Thoracic aorta (tissue), 2 donors: Measurements from ENCODE around the gene XYLT1. TPM values are rescaled to one million over a fixed set of nuclear protein-coding genes. Genes with fewer than 3 reads are reported as not detected.

ENCODE experiments used
- ATAC-seq: fragments of 150-250 bp; one replicate; pipeline ENCODE4 v1.8.0; 2017; ENCODE audit warnings: low read depth; ENCODE audit not compliant: insufficient number of reproducible peaks, low FRiP score
- DNase-seq: peaks from one replicate; pipeline ENCODE4 v3.0.0-alpha.2; 2020; ENCODE audit warnings: low spot score
- H3K27ac ChIP-seq, 2 donors: fragments of 200-600 bp; sonication (generic); 1 replicate in 1 of 2; 2 replicates in 1 of 2; pipeline ENCODE4 v1.5.1; 2016; ENCODE audit warnings: mild to moderate bottlenecking in 2 of 2, moderate library complexity in 2 of 2
- H3K27me3 ChIP-seq: fragments of 200-600 bp; sonication (generic); replicated peaks from 2 replicates; pipeline ENCODE4 v1.6.0; 2016; ENCODE audit warnings: mild to moderate bottlenecking; ENCODE audit not compliant: insufficient read depth
- H3K36me3 ChIP-seq: fragments of 200-600 bp; sonication (generic); one replicate; pipeline ENCODE4 v1.5.1; 2016
- H3K4me1 ChIP-seq, 2 donors: fragments of 200-600 bp; sonication (generic); 1 replicate in 1 of 2; 2 replicates in 1 of 2; pipeline versions ENCODE4 v1.5.1 to v1.6.0; 2016; ENCODE audit warnings: low read depth in 2 of 2, mild to moderate bottlenecking in 1 of 2; ENCODE audit not compliant: control insufficient read depth in 1 of 2
- H3K4me3 ChIP-seq: fragments of 200-600 bp; sonication (generic); 2 replicates; pipeline ENCODE4 v1.5.1; 2016; ENCODE audit warnings: mild to moderate bottlenecking
- H3K9me3 ChIP-seq: fragments of 200-600 bp; sonication (generic); 2 replicates; pipeline ENCODE4 v1.5.1; 2016
- CTCF ChIP-seq: fragments of 200-600 bp; sonication (generic); IDR thresholded peaks from one replicate; pipeline ENCODE4 v1.5.1; 2019; ENCODE audit warnings: antibody characterized with exemption
- total RNA-seq, 2 donors: library from RNA; depleted of rRNA; stranded (reverse); fragments of >200 nt; gene quantifications; one replicate each; pipeline versions ENCODE4 v1.1.0 to v1.2.3, GENCODE V29; 2016

XYLT1 gene
- total RNA-seq, 2 donors from 2014 or later: 13.1 to 22.5 TPM

GRCh38 chr16:17193566-17194100 is 277.1 kb downstream of the XYLT1 start:
- H3K36me3 ChIP-seq: peaks cover 10% of the 10 kb centered on the region

GRCh38 chr16:17184026-17184425 is 286.7 kb downstream of the XYLT1 start:
- TF ChIP-seq CTCF: no peak
- DNase-seq: no peak
- no peak overlapping the region for H3K4me3 ChIP-seq
- no peaks in the 10 kb centered on the region for H3K36me3 ChIP-seq
- H3K27me3 ChIP-seq: no peaks in the 10 kb centered on the region
- no peak for ATAC-seq
- no peaks in the 10 kb centered on the region for H3K4me1 ChIP-seq
- no peaks in the 10 kb centered on the region for H3K9me3 ChIP-seq
- H3K27ac ChIP-seq: no peak overlapping the region

More at GRCh38 chr16:17193566-17194100, 277.1 kb downstream of the XYLT1 start:
- Histone ChIP-seq H3K4me3 (no peak overlapping the region), H3K27ac (no peak overlapping the region), H3K27me3 (no peaks in the 10 kb centered on the region), H3K4me1 (no peaks in the 10 kb centered on the region), H3K9me3 (no peaks in the 10 kb centered on the region)
- ATAC-seq: no peak
- no peak for DNase-seq
- TF ChIP-seq CTCF: no peak

GRCh38 chr16:17177959-17178905 is 292.5 kb downstream of the XYLT1 start:
- Histone ChIP-seq H3K4me3 (no peak overlapping the region), H3K27me3 (no peaks in the 10 kb centered on the region), H3K4me1 (no peaks in the 10 kb centered on the region), H3K9me3 (no peaks in the 10 kb centered on the region), H3K27ac (no peak overlapping the region), H3K36me3 (no peaks in the 10 kb centered on the region)
- ATAC-seq (no peak), DNase-seq (no peak)
- TF ChIP-seq CTCF: no peak

GRCh38 chr16:17177242-17177958 is 293.4 kb downstream of the XYLT1 start:
- no peaks in the 10 kb centered on the region for H3K36me3 ChIP-seq
- H3K27ac ChIP-seq: no peak overlapping the region
- DNase-seq: no peak
- H3K4me1 ChIP-seq: no peaks in the 10 kb centered on the region
- H3K27me3 ChIP-seq: no peaks in the 10 kb centered on the region
- H3K4me3 ChIP-seq: no peak overlapping the region
- no peak for TF ChIP-seq CTCF
- no peak for ATAC-seq
- no peaks in the 10 kb centered on the region for H3K9me3 ChIP-seq

- H3K9me3 ChIP-seq: no peaks in the 10 kb centered on the region
- H3K4me3 ChIP-seq: no peak overlapping the region
- DNase-seq: no peak
- H3K27ac ChIP-seq: no peak overlapping the region
- no peak for TF ChIP-seq CTCF
- no peaks in the 10 kb centered on the region for H3K4me1 ChIP-seq
- H3K36me3 ChIP-seq: no peaks in the 10 kb centered on the region
- H3K27me3 ChIP-seq: no peaks in the 10 kb centered on the region
- ATAC-seq: no peak
Measured at GRCh38 chr16:17176199-17176598, 294.6 kb downstream of the XYLT1 start.
